OCI-LY1 (cell line): ENCODE data around the gene CD46.

ENCODE experiments used
- CTCF ChIP-seq: fragments of 200-600 bp; sonication (generic), shearing (Covaris generic); IDR thresholded peaks from 2 replicates; pipeline ENCODE4 v1.5.1; 2017; ENCODE audit warnings: mild to moderate bottlenecking, antibody characterized with exemption, low read length, moderate library complexity, mixed read lengths
- EZH2 ChIP-seq: fragments of 200-600 bp; sonication (generic), shearing (Covaris generic); IDR thresholded peaks from 2 replicates; pipeline ENCODE4 v1.8.0; 2017; ENCODE audit warnings: borderline replicate concordance, mixed run types, mild to moderate bottlenecking, antibody characterized with exemption, low read length, moderate library complexity, mixed read lengths

- no peak for TF ChIP-seq CTCF
- no peak for TF ChIP-seq EZH2
These were observed 14.7 kb downstream of the CD46 start for GRCh38 chr1:207766569-207766968.
